Ascending aorta (tissue), 2 donors: ENCODE results near the gene NAPB. TPM values are rescaled to one million over a fixed set of nuclear protein-coding genes. Genes with fewer than 3 reads are reported as not detected.

Experiments used
- DNase-seq, 2 donors: peaks; one replicate each; pipeline ENCODE4 v3.0.0-alpha.2; 2019; ENCODE audit warnings: low spot score in 2 of 2
- H3K27ac ChIP-seq, 2 donors: fragments of 200-600 bp; sonication (generic); one replicate each; pipeline ENCODE4 v1.5.1; 2016 to 2017; ENCODE audit warnings: mild to moderate bottlenecking in 1 of 2
- H3K27me3 ChIP-seq: fragments of 200-600 bp; sonication (generic); one replicate; pipeline ENCODE4 v1.5.1; 2017
- H3K36me3 ChIP-seq, 2 donors: fragments of 200-600 bp; sonication (generic); one replicate each; pipeline ENCODE4 v1.5.1; 2016
- H3K4me1 ChIP-seq, 2 donors: fragments of 200-600 bp; sonication (generic); one replicate each; pipeline ENCODE4 v1.5.1; 2016 to 2017; ENCODE audit warnings: mild to moderate bottlenecking in 1 of 2
- H3K4me3 ChIP-seq, 2 donors: fragments of 200-600 bp; sonication (generic); one replicate each; pipeline ENCODE4 v1.5.1; 2016 to 2017; ENCODE audit warnings: mild to moderate bottlenecking in 1 of 2
- H3K9me3 ChIP-seq, 2 donors: fragments of 200-600 bp; sonication (generic); one replicate each; pipeline ENCODE4 v1.5.1; 2016
- CTCF ChIP-seq, 3 experiments: fragments of 200-600 bp in 2 of 3; fragments of 450-650 bp in 1 of 3; sonication (generic) in 2 of 3; IDR thresholded peaks; one replicate each; pipeline ENCODE4 v1.5.1; 2016 to 2019; ENCODE audit warnings: antibody characterized with exemption in 3 of 3, mild to moderate bottlenecking in 1 of 3, moderate library complexity in 1 of 3
- intact Hi-C: fragments of 100-400 bp; cut with DNase I; formaldehyde crosslinking; loops from one replicate; pipeline ENCODE4 v1.15.1; 2023
- total RNA-seq: library from RNA; depleted of rRNA; stranded (reverse); fragments of >200 nt; gene quantifications from one replicate; pipeline ENCODE4 v1.1.0, GENCODE V29; 2016

NAPB gene
- total RNA-seq, 1 donor from 2014 or later = 0.75 TPM

GRCh38 chr20:23396950-23397627 lies 24.2 kb downstream of the NAPB start:
- no peak for DNase-seq
- H3K9me3 ChIP-seq = no peaks in the 10 kb centered on the region
- no peaks in the 10 kb centered on the region for H3K27me3 ChIP-seq
- no peak for TF ChIP-seq CTCF (IDR thresholded peaks at IDR 0.05)
- intact Hi-C loops = no loop called here
- H3K4me3 ChIP-seq = no peak overlapping the region
- no peak overlapping the region for H3K27ac ChIP-seq
- no peaks in the 10 kb centered on the region for H3K4me1 ChIP-seq
- H3K36me3 ChIP-seq = peaks cover 25 to 46% of the 10 kb centered on the region in 2 donors

- Histone ChIP-seq H3K4me1 (no peaks in the 10 kb centered on the region), H3K4me3 (no peak overlapping the region), H3K36me3 (peaks cover 25 to 40% of the 10 kb centered on the region in 2 donors), H3K27ac (no peak overlapping the region), H3K27me3 (no peaks in the 10 kb centered on the region), H3K9me3 (no peaks in the 10 kb centered on the region)
- intact Hi-C loops = no loop called here
- no peak for TF ChIP-seq CTCF (IDR thresholded peaks at IDR 0.05)
- no peak for DNase-seq
Observed at GRCh38 chr20:23393996-23394775, 27.1 kb downstream of the NAPB start.

DNA sequence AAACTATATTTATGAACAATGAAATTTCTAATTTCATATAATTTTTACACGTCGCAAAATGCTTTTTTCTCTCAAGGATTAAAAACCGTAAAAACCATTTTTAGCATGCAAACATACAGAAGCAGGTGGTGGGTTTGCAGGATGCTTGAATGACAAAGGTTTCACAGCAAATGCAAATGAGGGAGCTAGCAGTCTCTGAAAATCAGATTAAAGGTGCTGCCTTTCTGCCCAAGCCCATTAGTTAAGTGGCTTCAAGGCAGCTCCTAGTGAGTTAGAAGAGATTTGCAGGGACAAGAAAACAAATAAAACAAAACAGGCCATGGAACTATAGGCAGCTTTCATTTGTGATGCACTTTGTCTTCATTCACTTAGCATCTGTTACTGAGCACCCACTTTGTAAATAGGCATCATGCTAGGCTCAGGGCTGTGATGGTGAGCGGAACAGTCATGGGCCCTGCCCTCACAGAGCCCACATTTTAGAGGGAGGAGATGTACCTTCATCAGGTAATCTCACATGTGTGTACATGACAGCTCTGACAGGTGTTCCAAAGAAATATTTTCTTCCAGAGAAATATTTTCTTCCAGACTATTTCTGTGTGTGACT lies 29.5 kb downstream of the NAPB start:
- Histone ChIP-seq H3K27ac (no peak overlapping the region), H3K4me3 (no peak overlapping the region), H3K9me3 (no peaks in the 10 kb centered on the region), H3K36me3 (peaks cover 28 to 44% of the 10 kb centered on the region in 2 donors), H3K27me3 (no peaks in the 10 kb centered on the region), H3K4me1 (no peaks in the 10 kb centered on the region)
- intact Hi-C loops = no loop called here
- no peak for TF ChIP-seq CTCF (IDR thresholded peaks at IDR 0.05)
- no peak for DNase-seq

DNA sequence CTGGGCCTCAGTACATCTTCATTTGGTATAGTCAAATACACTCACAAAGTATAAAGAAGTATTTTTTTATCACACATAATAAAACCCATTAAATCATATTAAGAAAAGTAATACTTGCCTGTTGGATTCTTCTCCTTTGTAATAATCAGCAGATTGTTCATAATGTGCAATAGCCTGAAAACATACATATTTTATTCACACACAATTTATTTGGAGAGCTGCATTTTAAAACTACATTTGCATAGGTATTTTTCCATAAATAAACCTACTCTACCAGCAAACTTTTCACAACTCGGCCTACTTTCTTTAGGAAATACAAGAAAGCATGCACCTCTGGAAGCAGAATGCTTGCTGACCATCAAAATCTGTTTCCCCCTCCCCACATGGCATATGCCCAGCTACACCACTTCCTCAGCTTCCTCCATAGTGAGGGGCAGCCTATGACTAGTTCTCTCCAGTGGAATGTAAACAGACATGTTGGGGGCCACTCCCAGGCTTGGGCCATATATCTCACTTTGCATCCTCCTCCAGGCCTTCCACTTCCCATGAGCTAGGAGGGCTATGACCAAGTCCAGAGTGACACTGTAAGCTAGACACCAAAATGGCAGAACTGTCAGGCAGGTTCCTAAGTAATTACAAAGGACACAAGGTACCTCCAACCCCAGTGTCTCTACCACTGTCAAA lies 31.1 kb downstream of the NAPB start:
- no peaks in the 10 kb centered on the region for H3K27me3 ChIP-seq
- intact Hi-C loops = no loop called here
- no peaks in the 10 kb centered on the region for H3K9me3 ChIP-seq
- DNase-seq = no peak
- H3K4me3 ChIP-seq = no peak overlapping the region
- TF ChIP-seq CTCF (IDR thresholded peaks at IDR 0.05) = no peak
- H3K27ac ChIP-seq = no peak overlapping the region
- H3K4me1 ChIP-seq = no peaks in the 10 kb centered on the region
- H3K36me3 ChIP-seq = peaks cover 28 to 37% of the 10 kb centered on the region in 2 donors

DNA sequence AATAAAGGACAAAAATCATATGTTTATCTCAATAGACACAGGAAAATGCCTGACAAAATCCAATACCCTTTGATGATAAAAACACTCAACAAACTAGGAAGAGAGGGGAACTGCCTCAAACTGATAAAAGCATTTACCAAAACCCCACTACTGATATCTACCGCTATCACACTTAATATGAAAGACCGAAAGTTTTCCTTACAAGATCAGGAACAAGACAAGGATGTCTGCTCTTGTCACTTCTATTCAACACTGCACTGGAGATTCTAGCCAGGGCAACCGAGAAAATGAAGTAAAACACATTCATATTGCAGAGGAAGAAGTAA lies 34.2 kb downstream of the NAPB start:
- TF ChIP-seq CTCF (IDR thresholded peaks at IDR 0.05) = no peak
- no peak overlapping the region for H3K4me3 ChIP-seq
- no peaks in the 10 kb centered on the region for H3K9me3 ChIP-seq
- H3K36me3 ChIP-seq = peaks cover 5% of the 10 kb centered on the region in 2 donors
- intact Hi-C loops = no loop called here
- H3K4me1 ChIP-seq = no peaks in the 10 kb centered on the region
- no peaks in the 10 kb centered on the region for H3K27me3 ChIP-seq
- H3K27ac ChIP-seq = no peak overlapping the region
- no peak for DNase-seq
